ENCODE measurements around the gene BEST4.
"Not testable (repeated sequence)": the region's sequence is repeated elsewhere in the genome, so short reads cannot be mapped to it uniquely, and the experiment has no call there.

Gene BEST4

DNA sequence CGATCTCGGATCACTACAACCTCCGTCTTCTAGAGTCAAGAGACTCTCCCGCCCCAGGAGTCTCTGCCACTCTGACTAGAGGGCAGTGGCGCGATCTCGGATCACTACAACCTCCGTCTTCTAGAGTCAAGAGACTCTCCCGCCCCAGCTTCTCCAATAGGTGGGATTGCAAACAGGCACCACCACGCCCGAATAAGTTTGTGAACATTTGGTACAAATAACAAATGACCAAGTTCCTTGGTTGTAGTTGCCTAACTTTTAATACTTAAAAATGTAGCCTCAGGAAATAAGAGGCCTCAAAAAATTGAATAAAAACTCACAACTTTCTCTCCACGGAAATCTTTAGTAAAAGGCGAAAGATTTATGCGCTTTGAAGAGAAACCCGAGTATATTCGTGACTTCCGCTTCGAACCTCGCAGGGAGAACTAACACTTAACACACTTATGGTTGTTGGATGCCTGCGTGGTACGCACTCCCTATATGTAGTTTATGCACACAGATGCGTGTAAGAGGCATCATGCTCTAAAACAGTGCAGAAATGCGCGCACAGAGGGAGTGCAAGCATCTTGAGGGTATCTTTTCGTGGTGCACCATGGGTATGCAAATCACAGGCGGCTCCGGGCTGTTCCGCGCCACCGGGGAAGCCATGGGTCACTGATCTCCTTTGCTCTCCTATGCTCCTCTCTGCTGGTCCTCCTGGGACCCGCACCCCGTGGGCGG is 31.8 kb upstream of the BEST4 start:
- in situ Hi-C loops (cut with MboI; ENCODE audit: low sequenced_read_pairs), result no loop called here

DNA sequence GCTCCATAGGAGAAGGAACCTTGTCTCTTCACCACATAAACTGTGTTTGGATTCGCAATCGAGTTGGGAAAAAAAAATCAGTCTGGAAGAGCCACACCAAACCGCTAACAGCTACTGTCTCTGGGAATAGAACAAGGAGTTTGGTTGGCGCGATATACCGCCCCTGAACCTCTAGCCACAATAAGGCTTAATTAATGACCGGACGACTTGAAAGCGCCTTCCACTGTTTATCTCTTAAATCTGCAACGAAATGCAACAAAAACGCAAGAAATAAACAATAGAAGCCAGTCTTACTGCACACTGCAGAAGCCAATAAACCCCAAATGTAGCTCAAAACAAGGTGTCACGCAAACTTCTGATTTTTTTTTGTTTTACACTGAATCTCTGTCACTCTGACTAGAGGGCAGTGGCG is 31.2 kb upstream of the BEST4 start:
- in situ Hi-C loops (cut with MboI; ENCODE audit: low sequenced_read_pairs), result no loop called here

DNA sequence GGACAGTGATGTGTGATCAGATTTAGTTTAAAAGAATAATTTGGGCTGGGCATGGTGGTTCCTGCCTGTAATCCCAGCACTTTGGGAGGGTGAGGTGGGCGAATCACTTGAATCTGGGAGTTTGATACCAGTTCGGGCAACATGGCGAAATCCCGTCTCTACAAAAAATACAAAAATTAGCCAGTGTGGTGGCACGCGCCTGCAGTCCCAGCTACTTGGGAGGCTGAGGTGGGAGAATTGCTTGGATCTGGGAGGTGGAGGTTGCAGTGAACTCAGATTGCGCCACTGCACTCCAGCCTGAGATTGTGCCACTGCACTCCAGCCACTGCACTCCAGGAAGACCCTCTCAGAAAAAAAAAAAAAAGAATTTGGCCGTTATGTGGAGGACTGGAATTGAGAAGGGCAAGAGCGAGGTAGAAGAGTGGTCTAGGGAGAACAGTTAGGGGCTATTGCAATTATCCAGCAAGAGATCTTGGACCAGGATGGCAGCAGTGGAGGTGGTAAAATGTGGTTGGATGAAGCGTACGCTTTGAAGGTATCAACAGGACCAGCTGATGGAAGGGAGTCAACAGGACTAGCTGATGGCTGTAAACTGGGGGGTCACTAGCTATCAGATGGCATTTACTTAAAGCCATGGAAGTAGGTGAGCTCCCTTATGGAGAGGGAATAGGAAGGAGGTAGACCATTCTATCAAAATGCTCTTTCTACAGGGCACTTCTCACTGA is 30.0 kb upstream of the BEST4 start:
- in situ Hi-C loops (cut with MboI; ENCODE audit: low sequenced_read_pairs), result no loop called here

DNA sequence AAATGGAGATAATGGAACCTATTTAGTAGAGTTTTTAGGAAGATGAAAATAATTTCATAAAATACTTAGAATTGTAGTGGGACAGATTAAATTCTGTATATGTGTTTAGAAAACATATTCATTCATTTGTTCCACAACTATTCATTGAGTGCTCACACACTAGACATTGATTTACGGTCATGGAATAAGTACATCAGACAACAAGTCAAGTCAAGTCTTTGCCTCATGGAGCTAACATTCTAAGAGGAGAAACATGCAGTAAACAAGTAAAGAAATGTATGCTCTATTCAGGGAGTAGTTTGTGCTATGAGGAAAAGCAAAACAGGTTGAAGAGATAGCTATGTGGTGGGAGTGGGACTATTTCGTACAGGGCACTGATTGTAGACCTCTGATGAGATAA is 29.3 kb upstream of the BEST4 start:
- in situ Hi-C loops (cut with MboI; ENCODE audit: low sequenced_read_pairs), result no loop called here

DNA sequence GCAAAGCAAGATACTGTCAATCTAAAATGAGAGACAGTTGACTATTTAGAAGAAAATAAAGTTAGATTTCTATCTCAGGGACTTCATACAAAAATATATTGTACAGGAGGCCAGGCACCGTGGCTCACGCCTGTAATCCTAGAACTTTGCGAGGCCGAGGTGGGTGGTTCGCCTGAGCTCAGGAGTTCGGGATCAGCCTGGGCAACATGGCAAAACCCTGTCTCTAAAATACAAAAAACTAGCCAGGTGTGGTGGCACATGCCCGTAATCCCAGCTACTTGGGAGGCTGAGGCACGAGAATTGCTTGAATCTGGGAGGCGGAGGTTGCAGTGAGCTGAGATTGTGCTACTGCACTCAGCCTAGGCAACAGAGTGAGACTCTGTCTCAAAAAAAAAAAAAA is 28.0 kb upstream of the BEST4 start:
- in situ Hi-C loops (cut with MboI; ENCODE audit: low sequenced_read_pairs), result not testable (repeated sequence)

DNA sequence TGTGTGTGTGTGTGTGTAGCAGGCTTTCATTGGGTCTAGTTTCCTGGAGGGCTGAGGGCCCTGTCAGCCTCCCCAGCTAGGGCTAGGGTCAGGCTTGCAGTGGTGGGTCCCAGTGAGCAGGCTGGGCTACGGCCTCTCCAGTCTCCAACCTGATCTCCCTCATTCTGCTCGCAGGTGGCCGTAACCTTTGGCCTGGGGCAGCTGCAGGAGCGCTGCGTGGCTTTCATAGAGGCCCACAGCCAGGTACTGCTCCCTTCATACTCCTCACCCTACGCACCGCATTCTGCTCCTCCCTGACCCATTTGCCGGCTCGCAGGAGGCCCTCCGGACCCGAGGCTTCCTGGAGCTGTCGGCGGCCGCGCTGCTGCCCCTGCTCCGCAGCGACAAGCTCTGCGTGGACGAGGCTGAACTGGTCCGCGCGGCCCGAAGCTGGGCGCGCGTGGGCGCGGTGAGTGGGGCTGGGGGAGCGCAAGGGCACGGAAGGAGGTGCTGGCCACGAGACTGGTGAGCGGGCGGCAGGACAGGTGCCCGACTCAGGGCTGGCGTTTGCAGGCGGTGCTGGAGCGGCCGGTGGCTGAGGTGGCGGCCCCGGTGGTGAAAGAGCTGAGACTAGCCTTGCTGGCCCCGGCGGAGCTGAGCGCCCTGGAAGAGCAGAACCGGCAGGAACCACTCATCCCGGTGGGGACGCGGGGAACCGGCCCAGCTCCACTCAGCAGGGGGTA is 25.0 kb upstream of the BEST4 start:
- in situ Hi-C loops (cut with MboI; ENCODE audit: low sequenced_read_pairs), result no loop called here

DNA sequence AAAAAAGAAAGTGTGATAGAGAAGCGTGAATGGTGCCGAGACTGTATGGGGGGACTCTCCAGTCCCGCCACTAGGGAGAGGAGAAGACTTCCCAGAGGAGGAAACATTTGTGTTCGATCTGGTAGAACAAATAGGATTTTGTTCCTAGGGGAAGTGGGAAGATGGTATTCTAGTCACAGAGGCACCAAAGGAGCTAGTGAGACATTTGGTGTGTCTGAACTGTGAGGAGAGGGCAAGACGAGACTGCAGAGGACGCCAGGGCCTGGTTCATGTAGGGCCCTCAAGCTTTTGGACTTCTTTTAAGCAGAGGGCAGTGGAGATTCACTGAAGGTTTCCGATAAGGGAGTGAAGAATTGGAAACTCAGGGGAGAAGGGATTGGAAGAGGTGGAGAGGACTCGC is 23.3 kb upstream of the BEST4 start:
- in situ Hi-C loops (cut with MboI; ENCODE audit: low sequenced_read_pairs), result no loop called here

DNA sequence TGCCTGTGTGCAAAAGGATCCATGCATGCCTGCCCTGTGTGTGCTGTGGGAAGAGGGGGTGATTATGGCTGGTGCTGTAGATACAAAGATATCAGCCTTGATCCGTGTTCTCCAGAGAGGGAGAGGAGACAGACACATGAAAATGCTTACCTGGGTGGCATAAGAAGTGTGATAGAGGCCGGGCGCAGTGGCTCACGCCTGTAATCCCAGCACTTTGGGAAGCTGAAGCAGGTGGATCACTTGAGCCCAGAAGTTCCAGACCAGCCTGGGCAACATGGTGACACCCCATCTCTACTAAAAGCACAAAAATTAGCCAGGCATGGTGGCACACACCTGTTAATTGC is 22.8 kb upstream of the BEST4 start:
- in situ Hi-C loops (cut with MboI; ENCODE audit: low sequenced_read_pairs), result not testable (repeated sequence)

DNA sequence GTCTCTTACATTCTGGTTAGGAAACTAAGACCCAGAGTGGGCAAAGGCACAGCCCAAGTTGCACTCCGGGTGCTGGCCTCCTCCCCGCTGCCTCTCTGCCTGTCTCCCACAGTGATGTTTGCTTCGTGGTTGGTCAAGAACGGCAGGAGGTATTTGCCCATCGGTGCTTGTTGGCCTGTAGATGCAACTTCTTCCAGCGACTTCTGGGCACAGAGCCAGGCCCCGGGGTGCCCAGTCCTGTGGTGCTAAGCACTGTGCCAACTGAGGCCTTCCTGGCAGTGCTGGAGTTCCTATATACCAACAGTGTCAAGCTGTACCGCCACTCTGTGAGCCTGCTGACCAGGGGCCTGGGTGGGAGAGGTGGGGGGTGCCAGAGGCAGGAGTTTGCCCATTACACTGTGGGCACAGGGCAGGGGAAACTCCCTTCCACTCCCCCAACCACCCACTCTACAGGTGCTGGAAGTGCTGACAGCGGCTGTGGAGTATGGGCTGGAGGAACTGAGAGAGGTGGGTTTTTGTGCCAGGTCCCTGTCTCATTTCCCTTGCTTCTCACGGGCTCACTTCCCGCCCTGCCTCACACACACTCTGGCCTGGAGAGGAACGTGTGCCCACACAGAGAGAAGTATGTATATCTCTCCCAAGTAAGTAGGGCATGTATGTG is 22.3 kb upstream of the BEST4 start:
- in situ Hi-C loops (cut with MboI; ENCODE audit: low sequenced_read_pairs), result no loop called here

DNA sequence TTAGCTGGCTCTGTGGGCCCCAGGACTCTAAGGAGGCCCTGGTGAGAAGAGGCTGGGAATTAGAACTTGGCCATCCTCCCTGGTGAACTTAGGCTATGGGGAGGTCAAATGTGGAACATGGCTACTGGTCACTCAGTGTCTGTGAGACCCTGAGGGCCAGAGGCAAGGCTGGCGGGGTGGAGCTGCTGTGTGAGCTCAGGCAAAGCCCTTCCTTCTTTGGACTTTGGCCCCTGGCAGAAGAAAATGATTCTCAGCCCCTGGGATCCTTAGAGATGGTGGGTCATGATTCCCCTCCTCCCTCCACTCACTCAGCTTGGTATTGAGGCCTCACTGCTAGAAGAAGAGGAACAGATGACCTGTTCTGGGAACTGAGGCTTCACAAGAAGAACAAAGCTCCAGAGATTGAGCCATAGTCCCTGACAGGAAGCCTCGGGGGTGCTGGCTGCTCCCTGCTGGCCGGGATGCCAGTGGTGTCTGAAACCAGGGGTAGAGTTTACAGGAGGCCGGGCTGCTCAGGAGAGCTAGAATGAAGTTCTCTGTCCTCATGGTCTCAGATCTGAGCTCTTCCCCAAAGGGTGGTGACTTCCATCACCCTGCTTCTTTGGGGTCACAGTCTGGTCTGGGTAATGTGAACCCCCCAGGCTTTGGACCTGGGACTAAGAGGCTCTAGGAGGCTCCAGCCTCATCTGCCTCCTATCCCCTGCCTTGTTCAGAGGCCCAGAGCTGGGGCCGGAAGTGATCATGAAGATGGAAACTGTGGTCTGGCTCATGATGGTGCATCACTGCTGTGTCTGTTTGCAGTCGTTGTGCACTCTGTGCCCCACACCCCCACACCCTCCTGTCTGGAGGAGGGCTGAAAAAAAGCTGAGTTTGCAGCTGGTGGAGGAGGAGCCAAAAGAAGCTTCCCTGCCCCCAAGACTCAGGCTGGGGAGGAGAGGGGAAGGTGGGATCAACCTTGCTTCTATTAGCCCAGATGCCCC is 21.3 kb upstream of the BEST4 start:
- in situ Hi-C loops (cut with MboI; ENCODE audit: low sequenced_read_pairs), result no loop called here

DNA sequence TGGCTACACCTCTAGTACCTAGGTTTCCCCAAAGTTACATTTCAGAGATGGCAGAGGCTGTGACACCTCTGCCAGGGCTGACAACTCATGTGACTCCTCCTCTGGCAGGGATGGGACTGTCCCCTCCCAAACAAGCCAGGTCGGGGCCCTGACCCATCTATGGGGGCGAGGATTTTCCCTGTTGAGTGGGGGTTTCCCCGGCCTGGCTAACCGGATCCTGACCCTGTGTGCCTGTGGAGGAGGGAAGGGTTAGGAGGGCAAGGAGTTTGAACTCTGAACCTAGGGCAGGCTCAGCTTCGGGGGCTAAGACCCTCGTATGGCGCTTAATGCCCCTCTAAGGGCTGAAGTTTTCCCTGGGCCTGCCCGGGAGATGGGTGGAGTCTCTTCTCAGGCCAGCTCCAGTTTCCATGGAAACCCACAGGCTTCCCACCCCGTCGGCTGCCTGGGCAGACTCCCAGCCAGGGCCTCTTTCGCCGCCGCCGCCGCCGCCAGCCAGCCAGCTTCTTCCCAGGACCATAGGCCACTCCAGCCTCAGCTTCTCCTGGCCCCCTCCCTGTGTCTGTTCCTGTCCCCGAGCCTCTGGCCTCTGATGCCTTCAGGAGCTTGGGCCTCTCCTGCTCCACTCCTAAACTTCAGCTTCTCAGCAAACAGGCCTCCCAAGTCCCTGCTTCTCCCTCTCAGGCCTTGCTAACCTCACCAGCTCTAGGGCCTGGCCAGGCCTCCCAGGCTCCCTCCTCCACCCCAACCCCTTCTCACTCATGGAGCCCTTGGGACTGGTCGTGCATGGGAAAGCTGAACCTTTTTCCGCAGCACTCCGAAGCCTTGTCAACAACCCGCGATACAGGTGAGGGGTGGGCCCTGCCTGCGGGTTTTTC is 20.3 kb upstream of the BEST4 start, which contains the start of gene BTBD19:
Gene BTBD19, plus strand, starts transcription at position 461 of the 875 bp plus-strand sequence. Its CDS starts 298 bp downstream, at position 759.
- in situ Hi-C loops (cut with MboI; ENCODE audit: low sequenced_read_pairs), result no loop called here

DNA sequence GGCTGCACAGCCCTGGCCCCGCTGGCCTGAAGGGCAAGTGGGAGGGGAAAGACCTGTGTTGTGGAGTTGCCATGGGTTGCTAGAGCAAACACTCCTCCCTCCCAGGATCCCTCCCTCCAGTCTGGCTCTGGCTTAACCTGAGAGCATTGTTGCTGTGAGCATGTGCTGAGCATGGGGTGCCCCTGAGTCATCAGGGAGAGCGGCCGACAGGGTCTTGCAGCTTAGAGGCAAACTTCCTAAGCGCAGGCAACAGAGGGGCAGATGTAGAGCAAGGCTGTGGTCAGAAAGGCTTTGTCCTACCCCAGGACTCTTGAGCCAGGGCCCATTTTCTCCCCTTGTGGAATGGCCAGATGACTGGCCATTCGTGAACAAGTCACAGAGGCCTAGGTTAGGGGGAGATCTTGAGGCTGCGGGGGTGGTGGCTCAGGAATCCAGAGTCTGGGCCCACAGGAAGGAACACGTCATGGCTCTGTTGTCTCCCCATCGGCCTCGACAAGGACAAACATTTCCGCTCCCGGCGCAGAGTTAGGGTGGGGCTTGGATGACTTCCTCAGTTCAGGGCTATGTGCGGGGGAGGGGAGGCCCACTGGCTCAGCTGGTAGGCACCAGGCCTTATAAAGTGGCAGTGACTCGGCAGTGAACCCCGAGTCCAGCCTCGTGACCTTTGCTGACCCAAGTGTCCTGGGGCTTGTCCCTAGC is 19.5 kb upstream of the BEST4 start:
- in situ Hi-C loops (cut with MboI; ENCODE audit: low sequenced_read_pairs), result no loop called here

DNA sequence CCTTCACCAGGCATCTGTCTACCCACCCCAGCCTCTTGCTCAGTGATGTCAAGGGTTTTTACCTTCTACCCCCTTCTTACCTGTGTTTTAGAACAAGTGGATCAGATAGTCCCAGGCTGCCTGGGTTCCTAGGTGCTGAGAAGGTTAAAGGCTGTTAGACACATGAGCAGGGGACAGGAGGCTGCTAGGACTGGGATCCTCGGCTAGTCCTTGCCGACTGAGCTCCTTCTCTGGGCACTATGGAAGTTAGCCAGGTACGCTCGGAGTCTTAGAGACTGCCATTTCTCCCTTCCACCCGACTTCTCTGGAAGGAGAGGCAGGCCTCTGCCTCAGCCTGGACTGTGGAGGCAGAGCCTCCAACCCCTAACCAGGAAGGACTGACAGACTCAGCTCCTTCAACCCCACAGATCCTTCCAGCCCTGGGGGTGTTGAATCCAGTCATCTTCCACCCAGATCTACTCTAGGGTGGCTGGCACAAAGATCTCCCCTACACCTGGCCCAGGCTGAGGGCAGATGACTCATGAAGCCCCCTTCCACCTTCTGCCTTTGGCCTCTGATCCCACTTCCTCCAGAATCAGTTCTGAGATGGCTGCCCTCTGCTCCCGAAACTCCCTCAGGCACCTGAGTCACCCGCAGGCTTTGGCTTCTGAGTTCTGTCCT is 18.9 kb upstream of the BEST4 start, which contains the start of gene DYNLT4:
Gene DYNLT4, minus strand, starts transcription at position 648 of the 660 bp plus-strand sequence. CDS start 683 bp downstream, outside the sequence.
- in situ Hi-C loops (cut with MboI; ENCODE audit: low sequenced_read_pairs), result no loop called here

DNA sequence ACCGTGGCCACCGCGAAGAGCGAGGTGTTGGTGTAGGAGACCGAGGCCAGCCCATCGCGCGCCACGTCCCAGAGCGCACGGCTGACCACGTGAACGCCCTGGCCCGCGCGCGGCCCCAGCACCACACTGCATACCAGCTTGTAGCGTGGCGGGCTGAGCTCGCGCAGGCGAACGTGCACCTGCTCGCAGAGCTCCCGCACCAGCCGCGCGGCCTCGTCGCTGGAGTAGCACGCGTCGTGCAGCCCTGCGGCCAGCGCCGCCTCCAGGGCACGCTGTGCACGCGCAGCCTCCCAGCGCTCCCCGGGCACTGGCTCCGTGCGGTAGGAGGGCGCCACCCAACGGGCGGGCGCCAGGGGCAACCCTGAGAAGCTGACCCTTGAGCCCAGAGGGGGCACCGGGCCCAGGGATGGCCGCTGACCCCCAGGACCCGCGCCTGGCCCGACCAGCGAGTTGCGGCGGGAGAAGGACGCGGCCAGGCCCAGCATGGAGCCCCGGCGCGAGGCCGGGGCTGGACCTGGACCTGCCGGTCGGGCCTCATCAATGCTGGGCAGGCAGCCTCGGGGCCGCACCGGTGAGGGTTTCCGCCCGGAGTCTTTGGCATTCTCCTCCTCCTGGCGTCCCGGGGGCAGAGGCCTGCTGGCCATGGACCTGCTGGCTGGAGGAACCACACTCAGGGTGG is 18.2 kb upstream of the BEST4 start:
- in situ Hi-C loops (cut with MboI; ENCODE audit: low sequenced_read_pairs), result no loop called here

DNA sequence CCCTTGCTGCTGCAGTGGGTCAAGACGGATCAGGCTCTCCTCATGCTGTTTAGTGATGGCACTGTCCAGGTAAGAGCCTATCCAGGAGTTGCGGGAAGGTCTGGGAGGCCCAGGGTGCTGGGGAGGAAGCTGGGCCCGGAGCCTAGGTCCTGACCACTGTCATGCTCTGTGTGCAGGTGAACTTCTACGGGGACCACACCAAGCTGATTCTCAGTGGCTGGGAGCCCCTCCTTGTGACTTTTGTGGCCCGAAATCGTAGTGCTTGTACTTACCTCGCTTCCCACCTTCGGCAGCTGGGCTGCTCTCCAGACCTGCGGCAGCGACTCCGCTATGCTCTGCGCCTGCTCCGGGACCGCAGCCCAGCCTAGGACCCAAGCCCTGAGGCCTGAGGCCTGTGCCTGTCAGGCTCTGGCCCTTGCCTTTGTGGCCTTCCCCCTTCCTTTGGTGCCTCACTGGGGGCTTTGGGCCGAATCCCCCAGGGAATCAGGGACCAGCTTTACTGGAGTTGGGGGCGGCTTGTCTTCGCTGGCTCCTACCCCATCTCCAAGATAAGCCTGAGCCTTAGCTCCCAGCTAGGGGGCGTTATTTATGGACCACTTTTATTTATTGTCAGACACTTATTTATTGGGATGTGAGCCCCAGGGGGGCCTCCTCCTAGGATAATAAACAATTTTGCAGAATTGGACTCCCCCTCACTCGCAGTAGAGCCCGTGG is 17.5 kb upstream of the BEST4 start:
- in situ Hi-C loops (cut with MboI; ENCODE audit: low sequenced_read_pairs), result no loop called here

DNA sequence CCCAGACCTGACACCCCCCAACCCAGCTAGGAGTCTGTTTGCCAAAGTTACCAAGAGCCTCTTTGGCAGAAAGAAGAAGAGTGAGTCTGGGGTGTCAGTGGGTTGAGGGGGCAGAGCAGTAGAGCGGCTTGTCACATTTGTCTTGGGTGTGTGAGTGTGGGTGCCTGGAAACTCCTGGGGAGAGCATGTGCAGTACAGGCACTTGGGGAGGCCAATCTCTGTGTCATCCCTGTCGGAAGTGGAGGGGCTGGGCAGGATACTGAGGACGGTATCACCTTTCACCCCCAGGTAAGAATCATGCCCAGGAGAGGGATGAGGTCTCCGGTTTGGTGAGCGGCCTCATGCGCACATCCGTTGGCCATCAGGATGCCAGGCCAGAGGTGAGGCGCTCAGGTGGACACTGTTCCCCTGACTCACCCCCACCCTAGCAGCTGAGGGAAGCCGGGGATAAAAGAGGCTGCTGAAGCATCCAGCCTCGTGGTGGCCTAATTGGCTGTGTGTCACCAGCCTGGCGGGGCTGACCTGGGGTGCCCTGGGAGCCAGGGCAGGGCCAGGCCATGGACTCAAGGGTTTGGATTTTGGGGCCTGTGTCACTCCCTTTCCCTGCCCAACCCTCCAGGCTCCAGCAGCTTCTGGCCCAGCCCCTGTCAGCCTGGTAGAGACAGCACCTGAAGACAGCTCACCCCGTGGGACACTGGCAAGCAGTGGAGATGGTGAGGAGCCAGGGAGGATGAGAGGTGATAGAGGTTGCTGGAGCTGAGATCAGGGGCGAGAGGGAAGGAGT is 15.5 kb upstream of the BEST4 start:
- in situ Hi-C loops (cut with MboI; ENCODE audit: low sequenced_read_pairs), result no loop called here
